GM19099 (cell line): Measurements from ENCODE around the gene HAND2.

ENCODE experiments used
- POLR2A ChIP-seq: IDR thresholded peaks from 3 replicates; pipeline ENCODE4 v1.6.1; 2011; ENCODE audit warnings: low read depth; ENCODE audit not compliant: insufficient read length; ENCODE audit errors: extremely low read depth

HAND2 gene

GRCh38 chr4:173482330-173482931, 47.6 kb downstream of the HAND2 start:
- no peak for TF ChIP-seq POLR2A

DNA sequence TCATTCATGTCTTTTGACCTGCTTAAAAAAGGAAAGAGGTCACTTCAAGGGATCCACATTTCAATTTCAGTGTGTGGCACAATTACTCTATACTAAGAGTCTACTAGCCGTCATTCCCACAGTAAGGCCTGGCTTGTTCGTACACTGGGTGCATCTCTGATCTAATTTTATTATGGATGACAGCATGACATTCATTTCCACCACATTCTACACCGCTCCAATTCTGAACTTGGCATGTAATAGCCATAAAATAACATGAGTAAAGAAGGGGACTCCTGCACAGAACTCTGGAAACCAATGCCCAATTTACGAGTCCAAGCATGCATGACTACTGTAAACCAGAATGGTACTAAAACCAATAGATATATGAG, 51.1 kb downstream of the HAND2 start:
- no peak for TF ChIP-seq POLR2A

GRCh38 chr4:173478201-173478912, 51.7 kb downstream of the HAND2 start:
- no peak for TF ChIP-seq POLR2A

DNA sequence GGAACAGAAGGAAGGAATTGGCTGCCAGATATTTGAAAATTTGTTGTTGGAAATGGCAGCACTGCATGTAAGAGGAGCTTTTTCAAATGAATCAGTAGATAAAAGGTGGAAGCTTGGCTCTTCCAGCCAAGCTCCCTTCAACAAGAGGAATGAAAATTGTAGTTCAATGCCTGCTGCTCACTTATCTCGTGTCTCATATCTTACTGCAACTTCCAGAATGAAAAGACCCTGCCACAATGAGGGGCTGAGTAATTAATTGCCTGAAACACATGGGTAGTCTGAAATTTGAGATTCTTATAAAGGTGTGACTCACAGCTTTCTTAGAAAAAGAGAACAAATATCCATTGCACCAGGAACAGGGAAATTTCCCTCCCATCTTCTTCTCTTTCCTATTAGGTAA, 53.0 kb downstream of the HAND2 start:
- no peak for TF ChIP-seq POLR2A
